ENCODE measurements around the gene AARS2. TPM values are rescaled to one million over a fixed set of nuclear protein-coding genes. Genes with fewer than 3 reads are reported as not detected.
"Not testable (repeated sequence)": the region's sequence is repeated elsewhere in the genome, so short reads cannot be mapped to it uniquely, and the experiment has no call there.

Gene AARS2
- total and polyA plus RNA-seq, 2 donors (not counting 1 experiment from before 2014, with no cell fraction given): 3.4 to 24.3 TPM

DNA sequence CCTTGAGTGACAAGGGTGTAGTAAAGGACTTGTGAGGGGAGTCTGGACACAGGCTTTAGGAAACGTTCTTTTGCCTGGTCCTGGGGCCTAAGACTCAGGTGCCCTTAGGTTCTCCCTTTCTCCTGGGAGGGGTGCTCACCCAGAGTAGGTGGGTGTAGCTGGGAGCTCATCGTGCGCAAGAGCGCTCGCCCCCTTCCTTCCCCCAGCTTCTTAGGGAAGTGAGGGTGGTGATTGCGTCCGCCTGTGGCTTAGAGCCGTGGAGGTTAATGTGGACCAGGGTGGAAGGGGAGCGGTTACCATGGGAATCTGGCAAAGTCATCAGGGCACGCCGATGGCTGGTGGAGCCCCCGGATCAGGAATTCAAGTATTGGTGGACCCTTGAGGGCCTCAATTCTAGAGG is 3.3 kb upstream of the AARS2 start:
- H3K4me2 ChIP-seq (ENCODE audit: extremely low read depth, insufficient read depth, low read length): no peak overlapping the region
- no peak for DNase-seq (ENCODE audit: low read depth in 2 of 2)
- H3K9me3 ChIP-seq (ENCODE audit: control insufficient read depth, insufficient read depth, low read depth, low read length): no peaks in the 10 kb centered on the region
- H3K9ac ChIP-seq (ENCODE audit: insufficient read depth, low read length): no peak overlapping the region
- H3K27me3 ChIP-seq (ENCODE audit: control insufficient read depth, insufficient read depth, low read length): peaks cover 23% of the 10 kb centered on the region
- H4K20me1 ChIP-seq (ENCODE audit: control insufficient read depth, extremely low read depth, insufficient read depth, low read length): no peaks in the 10 kb centered on the region
- H3K79me2 ChIP-seq (ENCODE audit: control insufficient read depth, insufficient read depth, low read length): peaks cover 6% of the 10 kb centered on the region
- H3K36me3 ChIP-seq (ENCODE audit: control insufficient read depth, insufficient read depth, low read length): peaks cover 1% of the 10 kb centered on the region
- peaks cover 6% of the 10 kb centered on the region for H3K4me1 ChIP-seq (ENCODE audit: control insufficient read depth, extremely low read depth, insufficient read depth, low read length)
- H3K4me3 ChIP-seq (replicated peaks in 1 of 4; ENCODE audit: control extremely low read depth in 1 of 4, insufficient read depth in 1 of 4, low read depth in 3 of 4, low read length in 4 of 4): no peak overlapping the region
- H2AFZ ChIP-seq (ENCODE audit: low read length): no peak overlapping the region
- H3K27ac ChIP-seq (ENCODE audit: insufficient read depth, low read length): no peak overlapping the region
- TF ChIP-seq, protein P1, sequence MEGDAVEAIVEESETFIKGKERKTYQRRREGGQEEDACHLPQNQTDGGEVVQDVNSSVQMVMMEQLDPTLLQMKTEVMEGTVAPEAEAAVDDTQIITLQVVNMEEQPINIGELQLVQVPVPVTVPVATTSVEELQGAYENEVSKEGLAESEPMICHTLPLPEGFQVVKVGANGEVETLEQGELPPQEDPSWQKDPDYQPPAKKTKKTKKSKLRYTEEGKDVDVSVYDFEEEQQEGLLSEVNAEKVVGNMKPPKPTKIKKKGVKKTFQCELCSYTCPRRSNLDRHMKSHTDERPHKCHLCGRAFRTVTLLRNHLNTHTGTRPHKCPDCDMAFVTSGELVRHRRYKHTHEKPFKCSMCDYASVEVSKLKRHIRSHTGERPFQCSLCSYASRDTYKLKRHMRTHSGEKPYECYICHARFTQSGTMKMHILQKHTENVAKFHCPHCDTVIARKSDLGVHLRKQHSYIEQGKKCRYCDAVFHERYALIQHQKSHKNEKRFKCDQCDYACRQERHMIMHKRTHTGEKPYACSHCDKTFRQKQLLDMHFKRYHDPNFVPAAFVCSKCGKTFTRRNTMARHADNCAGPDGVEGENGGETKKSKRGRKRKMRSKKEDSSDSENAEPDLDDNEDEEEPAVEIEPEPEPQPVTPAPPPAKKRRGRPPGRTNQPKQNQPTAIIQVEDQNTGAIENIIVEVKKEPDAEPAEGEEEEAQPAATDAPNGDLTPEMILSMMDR (conservative IDR thresholded peaks at IDR 0.05 in 1 of 2, IDR thresholded peaks at IDR 0.05 in 1 of 2; ENCODE audit: low read depth in 1 of 2, low read length in 2 of 2): no peak
- TF ChIP-seq EZH2 (IDR thresholded peaks at IDR 0.05; ENCODE audit: low read length, missing control alignments): no peak

- Histone ChIP-seq H3K9me3 (ENCODE audit: control insufficient read depth, insufficient read depth, low read depth, low read length) (no peaks in the 10 kb centered on the region), H3K9ac (ENCODE audit: insufficient read depth, low read length) (no peak overlapping the region), H3K4me2 (ENCODE audit: extremely low read depth, insufficient read depth, low read length) (no peak overlapping the region), H3K4me1 (ENCODE audit: control insufficient read depth, extremely low read depth, insufficient read depth, low read length) (peaks cover 6% of the 10 kb centered on the region), H4K20me1 (ENCODE audit: control insufficient read depth, extremely low read depth, insufficient read depth, low read length) (no peaks in the 10 kb centered on the region), H2AFZ (ENCODE audit: low read length) (no peak overlapping the region), H3K79me2 (ENCODE audit: control insufficient read depth, insufficient read depth, low read length) (peaks cover 6% of the 10 kb centered on the region), H3K27ac (ENCODE audit: insufficient read depth, low read length) (no peak overlapping the region), H3K36me3 (ENCODE audit: control insufficient read depth, insufficient read depth, low read length) (peaks cover 5% of the 10 kb centered on the region), H3K27me3 (ENCODE audit: control insufficient read depth, insufficient read depth, low read length) (peaks cover 23% of the 10 kb centered on the region), H3K4me3 (replicated peaks in 1 of 4; ENCODE audit: control extremely low read depth in 1 of 4, insufficient read depth in 1 of 4, low read depth in 3 of 4, low read length in 4 of 4) (no peak overlapping the region)
- DNase-seq (ENCODE audit: low read depth in 2 of 2): no peak
- TF ChIP-seq, protein P1 (conservative IDR thresholded peaks at IDR 0.05 in 1 of 2, IDR thresholded peaks at IDR 0.05 in 1 of 2; ENCODE audit: low read depth in 1 of 2, low read length in 2 of 2): no peak
- no peak for TF ChIP-seq EZH2 (IDR thresholded peaks at IDR 0.05; ENCODE audit: low read length, missing control alignments)
These were observed 2.8 kb upstream of the AARS2 start for GRCh38 chr6:44315951-44316350.

- Histone ChIP-seq H4K20me1 (ENCODE audit: control insufficient read depth, extremely low read depth, insufficient read depth, low read length) (no peaks in the 10 kb centered on the region), H3K4me2 (ENCODE audit: extremely low read depth, insufficient read depth, low read length) (no peak overlapping the region), H3K79me2 (ENCODE audit: control insufficient read depth, insufficient read depth, low read length) (peaks cover 6% of the 10 kb centered on the region), H3K9me3 (ENCODE audit: control insufficient read depth, insufficient read depth, low read depth, low read length) (no peaks in the 10 kb centered on the region), H3K27ac (ENCODE audit: insufficient read depth, low read length) (no peak overlapping the region), H3K4me1 (ENCODE audit: control insufficient read depth, extremely low read depth, insufficient read depth, low read length) (peaks cover 6% of the 10 kb centered on the region), H3K27me3 (ENCODE audit: control insufficient read depth, insufficient read depth, low read length) (peaks cover 23% of the 10 kb centered on the region), H3K4me3 (replicated peaks in 1 of 4; ENCODE audit: control extremely low read depth in 1 of 4, insufficient read depth in 1 of 4, low read depth in 3 of 4, low read length in 4 of 4) (no peak overlapping the region), H2AFZ (ENCODE audit: low read length) (no peak overlapping the region), H3K9ac (ENCODE audit: insufficient read depth, low read length) (no peak overlapping the region), H3K36me3 (ENCODE audit: control insufficient read depth, insufficient read depth, low read length) (peaks cover 8% of the 10 kb centered on the region)
- no peak for TF ChIP-seq EZH2 (IDR thresholded peaks at IDR 0.05; ENCODE audit: low read length, missing control alignments)
- TF ChIP-seq, protein P1 (conservative IDR thresholded peaks at IDR 0.05 in 1 of 2, IDR thresholded peaks at IDR 0.05 in 1 of 2; ENCODE audit: low read depth in 1 of 2, low read length in 2 of 2): no peak
- no peak for DNase-seq (ENCODE audit: low read depth in 2 of 2)
These were observed 2.4 kb upstream of the AARS2 start for GRCh38 chr6:44315516-44315915.

DNA sequence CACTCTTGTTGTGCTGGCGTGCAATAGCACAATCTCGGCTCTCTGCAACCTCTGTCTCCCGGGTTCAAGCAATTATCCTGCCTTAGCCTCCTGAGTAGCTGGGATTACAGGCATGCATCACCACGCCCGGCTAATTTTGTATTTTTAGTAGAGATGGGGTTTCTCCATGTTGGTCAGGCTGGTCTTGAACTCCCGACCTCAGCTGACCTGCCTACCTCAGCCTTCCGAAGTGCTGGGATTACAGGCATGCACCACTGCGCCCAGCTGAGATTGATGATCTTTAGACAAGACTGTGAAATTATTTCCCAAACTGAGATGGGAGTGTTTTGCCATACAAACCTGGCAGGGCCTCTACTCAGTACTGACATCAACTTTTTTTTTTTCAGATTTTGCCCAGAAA is 1.5 kb upstream of the AARS2 start:
- not testable (repeated sequence) for H3K79me2 ChIP-seq (ENCODE audit: control insufficient read depth, insufficient read depth, low read length); H3K4me3 ChIP-seq (replicated peaks in 1 of 4; ENCODE audit: control extremely low read depth in 1 of 4, insufficient read depth in 1 of 4, low read depth in 3 of 4, low read length in 4 of 4); H2AFZ ChIP-seq (ENCODE audit: low read length); DNase-seq (ENCODE audit: low read depth in 2 of 2); H3K27ac ChIP-seq (ENCODE audit: insufficient read depth, low read length); H3K9ac ChIP-seq (ENCODE audit: insufficient read depth, low read length); H3K4me2 ChIP-seq (ENCODE audit: extremely low read depth, insufficient read depth, low read length); H4K20me1 ChIP-seq (ENCODE audit: control insufficient read depth, extremely low read depth, insufficient read depth, low read length); H3K9me3 ChIP-seq (ENCODE audit: control insufficient read depth, insufficient read depth, low read depth, low read length); H3K4me1 ChIP-seq (ENCODE audit: control insufficient read depth, extremely low read depth, insufficient read depth, low read length)
- peaks cover 17% of the 10 kb centered on the region for H3K27me3 ChIP-seq (ENCODE audit: control insufficient read depth, insufficient read depth, low read length)
- peaks cover 11% of the 10 kb centered on the region for H3K36me3 ChIP-seq (ENCODE audit: control insufficient read depth, insufficient read depth, low read length)

Measured in fibroblast of lung (primary cell).